GM18519 (cell line): ENCODE measurements around the gene THOP1.

Experiments used
- ATAC-seq: cut with Tn5 transposase; IDR thresholded peaks from one replicate; pipeline ENCODE4 v1.9.1; 2021; ENCODE audit warnings: mild to moderate bottlenecking, moderate library complexity; ENCODE audit not compliant: unreplicated experiment, low FRiP score

THOP1 gene

GRCh38 chr19:2785244-2785997, at the start of gene THOP1:
Gene THOP1 (plus strand): TSS chr19:2785503. CDS start chr19:2785663, 160 bp downstream.
- ATAC-seq, result peak; percentile 54

GRCh38 chr19:2736550-2737190, 48.6 kb upstream of the THOP1 start:
- ATAC-seq, result no peak

GRCh38 chr19:2739602-2740313, 45.5 kb upstream of the THOP1 start, which contains the start of gene SLC39A3:
Gene SLC39A3 (minus strand): TSS chr19:2740017. CDS start chr19:2737257, 2,760 bp downstream.
- ATAC-seq, result peak; percentile 75

GRCh38 chr19:2740314-2740656, 45.0 kb upstream of the THOP1 start:
- no peak for ATAC-seq

- ATAC-seq, result no peak
Measured at GRCh38 chr19:2743099-2743498, 42.2 kb upstream of the THOP1 start.

- no peak for ATAC-seq
Measured at GRCh38 chr19:2744113-2744512, 41.2 kb upstream of the THOP1 start.

GRCh38 chr19:2747349-2747748, 38.0 kb upstream of the THOP1 start:
- ATAC-seq, result no peak

GRCh38 chr19:2750808-2751437, 34.4 kb upstream of the THOP1 start:
- no peak for ATAC-seq

- no peak for ATAC-seq
Measured at GRCh38 chr19:2751438-2751830, 33.9 kb upstream of the THOP1 start.

GRCh38 chr19:2754659-2755447, 30.4 kb upstream of the THOP1 start:
- no peak for ATAC-seq

- no peak for ATAC-seq
Measured at GRCh38 chr19:2755448-2755705, 29.9 kb upstream of the THOP1 start.

- no peak for ATAC-seq
Measured at GRCh38 chr19:2755811-2756210, 29.5 kb upstream of the THOP1 start.

GRCh38 chr19:2756477-2756876, 28.8 kb upstream of the THOP1 start:
- ATAC-seq, result no peak

GRCh38 chr19:2756921-2757881, 28.1 kb upstream of the THOP1 start:
- ATAC-seq, result no peak

GRCh38 chr19:2758601-2759313, 26.5 kb upstream of the THOP1 start:
- ATAC-seq, result no peak

GRCh38 chr19:2759362-2759761, 25.9 kb upstream of the THOP1 start:
- no peak for ATAC-seq

- no peak for ATAC-seq
Measured at GRCh38 chr19:2759965-2760364, 25.3 kb upstream of the THOP1 start.

- no peak for ATAC-seq
Measured at GRCh38 chr19:2761309-2761677, 24.0 kb upstream of the THOP1 start.
